Measurements from ENCODE around the gene CCDC12.

DNA sequence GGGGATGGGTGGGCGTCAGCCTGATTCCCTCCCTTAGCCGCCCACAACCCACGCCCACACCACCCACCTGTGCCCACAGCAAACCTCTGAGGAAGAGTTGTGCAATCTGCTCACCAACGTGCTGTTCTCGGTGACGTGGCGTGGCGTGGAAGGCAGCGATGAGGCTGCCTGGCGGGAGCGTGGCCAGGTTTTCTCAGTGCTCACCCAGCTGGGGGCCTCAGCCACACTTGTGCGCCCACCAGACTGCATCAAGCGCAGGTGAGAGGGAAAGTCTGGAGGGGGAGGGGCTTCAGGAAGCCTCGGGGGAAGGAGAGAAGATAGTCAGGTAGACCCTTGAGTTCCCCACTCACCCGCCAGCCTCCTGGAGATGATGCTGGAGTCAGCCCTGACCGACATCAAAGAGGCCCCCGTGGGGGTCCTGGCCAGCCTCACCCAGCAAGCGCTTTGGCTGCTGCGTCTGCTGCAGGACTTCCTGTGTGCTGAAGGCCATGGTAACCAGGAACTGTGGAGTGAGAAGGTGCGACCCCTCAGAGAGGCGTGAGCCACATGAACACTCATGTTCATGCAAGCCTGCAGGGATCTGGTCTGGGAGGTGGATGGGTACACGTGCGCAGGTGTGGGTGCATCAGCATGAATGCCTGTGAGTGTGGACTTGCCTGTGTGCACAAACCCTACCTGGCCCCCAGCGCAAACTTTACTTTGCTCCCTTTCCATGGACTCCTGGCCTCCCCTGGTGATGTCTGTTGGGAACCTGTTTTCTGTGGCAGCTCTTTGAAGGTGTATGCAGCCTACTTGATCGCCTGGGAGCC is 24.6 kb upstream of the CCDC12 start:
- no peak for TF ChIP-seq POLR2A (IDR thresholded peaks at IDR 0.05; ENCODE audit: low read depth, low read length)
- TF ChIP-seq POLR2AphosphoS5 (IDR thresholded peaks at IDR 0.05; ENCODE audit: low read depth, low read length) = no peak
- no peak for TF ChIP-seq TAF1 (IDR thresholded peaks at IDR 0.05; ENCODE audit: borderline replicate concordance, low read depth, low read length)

Data from GM12892 (cell line).